Activated naive CD4-positive, alpha-beta T cell treated with anti-CD3 and anti-CD28 coated beads, Interleukin-2, amount 10 ng/mL, durations not matched to agents 7 days and 5 days (primary cell): ENCODE measurements around the gene DUOXA2.

Experiments used
- CTCF ChIA-PET: fragments of 350-600 bp; sonication (Branson Sonifier 250); formaldehyde crosslinking; loops from one replicate; lab custom pipeline; 2021; ENCODE audit warnings: antibody characterized with exemption; lab: Charles Lee
- DNase-seq: peaks from one replicate; pipeline ENCODE4 v3.0.0-alpha.2; 2020
- H3K27ac Mint-ChIP-seq: one replicate; pipeline ENCODE4 v1.8.0; 2021; ENCODE audit warnings: mild to moderate bottlenecking, moderate library complexity, mixed read lengths
- H3K27me3 Mint-ChIP-seq: one replicate; pipeline ENCODE4 v1.8.0; 2021; ENCODE audit warnings: mild to moderate bottlenecking, mixed read lengths
- H3K36me3 Mint-ChIP-seq: one replicate; pipeline ENCODE4 v1.8.0; 2021; ENCODE audit warnings: mixed read lengths
- H3K4me1 Mint-ChIP-seq: one replicate; pipeline ENCODE4 v1.8.0; 2021; ENCODE audit warnings: mixed read lengths
- H3K4me3 Mint-ChIP-seq: one replicate; pipeline ENCODE4 v1.8.0; 2021; ENCODE audit warnings: mild to moderate bottlenecking, moderate library complexity, mixed read lengths
- H3K9me3 Mint-ChIP-seq: one replicate; pipeline ENCODE4 v1.8.0; 2021; ENCODE audit warnings: mixed read lengths

Gene DUOXA2

DNA sequence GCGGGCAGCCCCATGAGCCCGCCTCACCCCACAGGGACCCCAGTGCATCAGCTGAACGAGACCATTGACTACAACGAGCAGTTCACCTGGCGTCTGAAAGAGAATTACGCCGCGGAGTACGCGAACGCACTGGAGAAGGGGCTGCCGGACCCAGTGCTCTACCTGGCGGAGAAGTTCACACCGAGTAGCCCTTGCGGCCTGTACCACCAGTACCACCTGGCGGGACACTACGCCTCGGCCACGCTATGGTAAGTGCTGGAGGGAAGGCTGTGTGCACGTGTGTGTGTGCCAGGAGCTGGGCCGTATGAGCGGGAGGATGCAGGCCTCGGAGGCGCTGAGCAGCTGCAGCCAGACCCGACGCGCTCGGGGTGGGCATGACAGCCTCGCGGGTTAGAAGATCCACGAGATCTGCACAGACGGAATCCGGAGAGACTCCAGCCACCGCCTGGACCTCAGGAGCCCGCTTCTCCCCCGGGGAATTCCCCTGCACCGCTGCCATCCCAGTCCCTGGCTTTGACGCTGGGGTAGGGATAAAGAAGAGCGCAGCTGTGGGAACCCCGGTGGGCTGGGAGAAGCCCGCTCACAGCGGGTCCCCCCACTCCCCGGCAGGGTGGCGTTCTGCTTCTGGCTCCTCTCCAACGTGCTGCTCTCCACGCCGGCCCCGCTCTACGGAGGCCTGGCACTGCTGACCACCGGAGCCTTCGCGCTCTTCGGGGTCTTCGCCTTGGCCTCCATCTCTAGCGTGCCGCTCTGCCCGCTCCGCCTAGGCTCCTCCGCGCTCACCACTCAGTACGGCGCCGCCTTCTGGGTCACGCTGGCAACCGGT is 2.6 kb downstream of the DUOXA2 start:
- CTCF ChIA-PET: interaction anchor here (0.5 to 1.0 kb wide), 2 partner anchors 9 to 406 kb away, joined by 3 read pairs; partner anchors contain the start of gene PATL2
- peaks cover 33% of the 10 kb centered on the region for H3K4me1 Mint-ChIP-seq

DNA sequence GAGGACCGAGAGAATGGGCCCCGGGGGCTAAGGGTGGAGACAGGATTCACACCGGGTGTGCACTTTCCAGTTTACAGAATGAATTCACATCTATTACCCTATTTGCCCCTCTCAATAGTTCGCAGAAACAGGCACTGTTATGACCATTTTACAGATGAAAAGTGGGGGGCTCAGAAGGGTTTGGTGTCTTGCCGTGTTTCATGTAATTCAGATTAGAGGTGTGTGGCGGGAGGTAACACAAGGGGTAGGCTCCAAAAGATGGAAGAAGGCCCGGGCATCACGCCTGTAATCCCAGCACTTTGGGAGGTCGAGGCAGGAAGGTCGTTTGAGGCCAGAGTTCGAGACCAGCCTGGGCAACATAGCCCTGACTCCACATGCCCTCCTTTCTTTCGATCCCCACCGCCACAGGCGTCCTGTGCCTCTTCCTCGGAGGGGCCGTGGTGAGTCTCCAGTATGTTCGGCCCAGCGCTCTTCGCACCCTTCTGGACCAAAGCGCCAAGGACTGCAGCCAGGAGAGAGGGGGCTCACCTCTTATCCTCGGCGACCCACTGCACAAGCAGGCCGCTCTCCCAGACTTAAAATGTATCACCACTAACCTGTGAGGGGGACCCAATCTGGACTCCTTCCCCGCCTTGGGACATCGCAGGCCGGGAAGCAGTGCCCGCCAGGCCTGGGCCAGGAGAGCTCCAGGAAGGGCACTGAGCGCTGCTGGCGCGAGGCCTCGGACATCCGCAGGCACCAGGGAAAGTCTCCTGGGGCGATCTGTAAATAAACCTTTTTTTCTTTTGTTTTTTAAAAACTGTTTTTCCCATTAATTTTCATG is 3.4 kb downstream of the DUOXA2 start:
- DNase-seq: no peak
- Mint-ChIP-seq H3K27ac (no peak overlapping the region), H3K4me1 (peaks cover 25% of the 10 kb centered on the region), H3K27me3 (peaks cover 94% of the 10 kb centered on the region), H3K9me3 (no peaks in the 10 kb centered on the region), H3K36me3 (no peaks in the 10 kb centered on the region), H3K4me3 (peak overlapping the region; percentile 43)
- CTCF ChIA-PET: interaction anchor here (0.8 to 1.9 kb wide), 31 partner anchors 8 to 539 kb away, joined by 3 to 23 read pairs (median 6); partner anchors contain the start of genes DUOX1, DUOXA1 and SORD

More for the DNA sequence above, 2.6 kb downstream of the DUOXA2 start:
- Mint-ChIP-seq H3K36me3 (no peaks in the 10 kb centered on the region), H3K27me3 (peaks cover 96% of the 10 kb centered on the region), H3K9me3 (no peaks in the 10 kb centered on the region), H3K4me3 (no peak overlapping the region), H3K27ac (no peak overlapping the region)
- DNase-seq: no peak

DNA sequence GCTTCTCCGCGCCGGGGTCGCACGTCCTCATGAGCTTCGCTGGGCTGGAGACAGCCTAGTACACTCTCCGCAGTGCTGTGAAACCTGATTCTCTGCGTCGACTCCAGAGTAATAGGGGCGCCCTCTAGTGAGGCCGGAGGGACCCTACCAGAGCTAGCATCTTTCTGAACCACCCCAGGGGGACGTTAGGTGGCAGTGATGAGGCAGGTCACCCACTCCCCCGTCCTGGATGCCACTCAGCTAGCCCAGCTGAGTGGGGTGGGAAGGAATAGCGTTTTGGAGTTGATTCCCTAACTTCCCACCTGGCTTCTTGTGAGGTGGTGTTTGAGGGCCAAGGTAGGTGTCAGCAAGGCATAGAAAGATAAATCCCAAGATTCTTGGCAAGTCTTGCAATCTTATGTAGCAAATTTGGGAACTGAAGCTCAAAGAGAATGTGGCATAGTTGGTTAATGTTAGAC is 4.0 kb downstream of the DUOXA2 start:
- Mint-ChIP-seq H3K4me1 (peaks cover 24% of the 10 kb centered on the region), H3K4me3 (peak overlapping the region; percentile 43), H3K27me3 (peaks cover 94% of the 10 kb centered on the region), H3K36me3 (no peaks in the 10 kb centered on the region), H3K27ac (no peak overlapping the region), H3K9me3 (no peaks in the 10 kb centered on the region)
- CTCF ChIA-PET: interaction anchor here (0.6 to 1.9 kb wide), 38 partner anchors 9 to 539 kb away, joined by 3 to 23 read pairs (median 4); partner anchors contain the start of genes DUOX1, DUOXA1 and SORD
- peak; percentile 90 for DNase-seq

DNA sequence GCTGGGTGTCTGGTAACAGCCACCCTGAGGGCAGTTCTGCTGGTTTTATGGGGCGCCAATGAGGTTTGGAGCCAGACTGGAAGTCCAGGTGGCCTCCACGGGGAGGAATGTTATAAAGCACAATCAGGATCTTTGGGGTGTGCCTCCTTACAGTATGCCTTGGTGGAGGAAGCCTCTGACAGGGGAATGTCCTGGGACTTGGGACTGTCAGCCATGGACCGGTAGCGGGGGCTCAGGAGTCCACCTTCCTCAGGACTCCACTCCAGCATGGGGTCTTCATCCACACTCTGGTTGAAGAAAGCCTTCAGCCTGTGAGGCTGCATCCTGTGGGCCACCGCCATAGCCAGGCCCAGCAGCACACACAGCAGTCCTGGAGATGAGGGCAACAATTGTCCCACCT is 4.9 kb downstream of the DUOXA2 start:
- Mint-ChIP-seq H3K36me3 (no peaks in the 10 kb centered on the region), H3K4me1 (peaks cover 20% of the 10 kb centered on the region), H3K4me3 (no peak overlapping the region), H3K27me3 (peaks cover 91% of the 10 kb centered on the region), H3K9me3 (no peaks in the 10 kb centered on the region), H3K27ac (no peak overlapping the region)
- no peak for DNase-seq
- CTCF ChIA-PET: interaction anchor here (0.7 to 1.9 kb wide), 19 partner anchors 8 to 540 kb away, joined by 3 to 23 read pairs (median 6); no protein-coding TSS in a partner anchor

DNA sequence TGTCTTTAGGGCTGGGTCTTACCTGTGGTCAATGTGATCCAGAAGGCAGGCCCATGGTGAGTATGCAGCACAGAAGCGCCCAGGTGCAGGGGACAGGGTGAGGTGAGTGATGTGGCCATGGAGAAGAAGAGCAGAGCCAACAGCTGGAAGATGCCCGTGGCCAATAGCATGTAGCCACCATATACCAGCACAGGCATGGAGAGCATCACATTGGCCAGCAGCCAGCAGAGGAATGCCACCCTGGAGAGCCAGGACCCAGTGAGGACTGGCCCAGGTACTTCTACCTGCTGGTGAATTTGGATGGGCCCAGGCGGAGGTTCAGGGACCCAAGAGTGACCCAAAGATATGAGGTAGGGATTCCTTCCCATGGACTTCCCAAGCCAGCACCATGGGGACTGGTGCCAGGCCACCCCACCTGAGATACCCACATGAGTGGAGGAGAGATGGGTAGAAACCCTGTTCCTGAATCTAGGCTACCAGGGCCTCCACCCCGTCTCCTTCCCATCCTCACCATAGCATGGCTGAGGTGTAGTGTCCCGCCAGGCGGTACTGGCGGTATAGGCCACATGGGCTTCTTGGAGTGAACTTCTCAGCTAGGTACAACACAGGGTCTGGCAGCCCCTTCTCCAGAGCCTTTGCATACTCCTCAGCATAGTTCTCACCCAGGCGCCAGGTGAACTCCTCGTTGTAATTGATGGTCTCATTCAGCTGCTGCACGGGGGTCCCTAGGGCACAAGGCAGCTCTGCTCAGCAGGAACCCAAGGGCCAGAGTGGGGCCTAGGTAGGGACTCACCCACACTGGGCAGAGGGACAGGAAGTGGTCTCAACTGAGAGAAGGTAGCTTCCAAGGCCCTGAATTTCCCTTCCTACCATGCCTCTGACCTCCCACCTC is 6.2 kb downstream of the DUOXA2 start:
- CTCF ChIA-PET: interaction anchor here (1.4 to 1.9 kb wide), 3 partner anchors 15 to 280 kb away, joined by 4 to 6 read pairs (median 5); no protein-coding TSS in a partner anchor
- Mint-ChIP-seq H3K27ac (no peak overlapping the region), H3K9me3 (no peaks in the 10 kb centered on the region)

DNA sequence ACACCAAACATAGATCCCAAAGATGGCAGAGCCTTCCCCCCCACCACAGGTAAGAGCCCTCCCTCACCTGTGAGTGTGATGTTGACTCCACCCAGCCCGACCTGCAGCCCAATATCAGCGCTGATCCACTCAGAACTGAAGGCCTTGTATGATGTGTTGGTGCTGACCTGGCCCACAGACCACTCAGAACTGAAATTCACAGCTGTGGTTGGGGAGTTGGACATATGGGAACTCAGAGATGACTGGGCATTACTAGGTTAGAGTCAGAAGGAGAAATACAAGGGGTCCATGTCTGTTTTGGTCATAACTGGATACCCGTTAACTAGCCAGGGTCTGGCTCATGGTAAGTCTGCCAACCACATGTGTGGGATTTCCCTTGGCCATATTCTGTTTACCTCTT is 6.9 kb downstream of the DUOXA2 start:
- peaks cover 15% of the 10 kb centered on the region for H3K4me1 Mint-ChIP-seq
- no peaks in the 10 kb centered on the region for H3K36me3 Mint-ChIP-seq
- H3K27me3 Mint-ChIP-seq: peaks cover 88% of the 10 kb centered on the region
- no peak overlapping the region for H3K4me3 Mint-ChIP-seq
- CTCF ChIA-PET: interaction anchor here (1.4 to 1.9 kb wide), 3 partner anchors 14 to 279 kb away, joined by 4 to 6 read pairs (median 5); no protein-coding TSS in a partner anchor
- DNase-seq: no peak
- no peak overlapping the region for H3K27ac Mint-ChIP-seq
- H3K9me3 Mint-ChIP-seq: no peaks in the 10 kb centered on the region

More for the DNA sequence above, 6.2 kb downstream of the DUOXA2 start:
- H3K4me1 Mint-ChIP-seq: peaks cover 15% of the 10 kb centered on the region
- no peak overlapping the region for H3K4me3 Mint-ChIP-seq
- H3K36me3 Mint-ChIP-seq: no peaks in the 10 kb centered on the region
- no peak for DNase-seq
- peaks cover 88% of the 10 kb centered on the region for H3K27me3 Mint-ChIP-seq

DNA sequence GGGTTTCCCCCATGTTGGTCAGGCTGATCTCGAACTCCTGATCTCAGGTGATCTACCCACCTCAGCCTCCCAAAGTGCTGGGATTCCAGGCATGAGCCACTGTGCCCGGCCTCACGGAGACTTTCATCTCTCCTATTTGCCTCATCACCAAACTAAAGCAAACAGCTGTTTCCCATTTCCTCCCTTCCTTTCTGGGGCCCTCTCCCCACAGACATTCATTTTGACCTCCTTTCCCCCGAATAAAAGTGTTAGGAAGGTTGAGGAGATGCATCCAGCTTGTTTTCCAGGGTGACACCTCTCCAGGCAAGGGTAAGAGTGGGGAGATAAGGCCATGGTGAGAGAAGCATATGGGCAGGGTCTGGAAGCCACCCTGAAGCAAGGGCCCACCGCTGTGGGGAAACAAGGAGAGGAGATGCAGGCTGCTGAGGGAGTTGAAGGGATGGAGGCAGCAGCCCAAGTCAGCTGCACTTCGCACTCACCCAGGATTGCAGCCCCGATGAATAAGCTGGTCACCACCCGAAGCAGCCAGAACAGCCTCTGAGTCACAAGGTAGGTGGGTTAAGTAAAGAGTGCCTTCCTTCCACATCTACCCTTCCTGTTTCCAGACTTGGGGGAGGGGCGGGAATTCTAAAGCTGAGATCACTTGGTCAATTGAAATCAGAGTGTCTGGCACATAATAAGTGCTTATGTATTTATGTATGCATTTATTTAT is 7.7 kb downstream of the DUOXA2 start:
- Mint-ChIP-seq H3K27me3 (peaks cover 84% of the 10 kb centered on the region), H3K4me1 (peaks cover 11% of the 10 kb centered on the region), H3K27ac (no peak overlapping the region), H3K9me3 (no peaks in the 10 kb centered on the region), H3K36me3 (no peaks in the 10 kb centered on the region), H3K4me3 (no peak overlapping the region)
- CTCF ChIA-PET: interaction anchor here (1.5 to 1.9 kb wide), 2 partner anchors 13 to 83 kb away, joined by 5 to 6 read pairs; no protein-coding TSS in a partner anchor
- no peak for DNase-seq

DNA sequence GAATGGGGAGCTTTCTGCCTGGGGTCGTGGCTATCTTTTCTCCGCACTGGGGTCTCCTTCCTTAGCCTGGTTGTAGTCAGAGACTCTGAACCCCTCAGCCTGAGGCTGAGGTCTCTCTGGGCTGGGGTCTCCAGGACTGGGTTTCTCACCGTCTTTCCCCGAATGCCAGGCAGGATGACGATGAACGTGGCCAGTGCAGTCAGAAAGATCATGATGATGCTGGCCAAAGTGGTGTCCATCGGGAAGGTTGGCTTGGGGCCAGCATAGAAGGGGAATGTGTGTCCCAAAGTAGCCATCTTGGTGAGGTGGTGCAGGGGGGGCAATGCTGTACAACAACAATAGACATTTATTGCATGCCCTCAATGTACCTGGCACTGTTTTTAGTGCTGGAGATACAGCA is 8.6 kb downstream of the DUOXA2 start:
- CTCF ChIA-PET: interaction anchor here (1.1 to 1.6 kb wide), 3 partner anchors 9 to 55 kb away, joined by 3 to 5 read pairs (median 4); partner anchors contain the start of genes DUOX2 and DUOXA2
- Mint-ChIP-seq H3K27me3 (peaks cover 78% of the 10 kb centered on the region), H3K36me3 (no peaks in the 10 kb centered on the region), H3K4me3 (no peak overlapping the region), H3K27ac (no peak overlapping the region), H3K4me1 (peaks cover 4% of the 10 kb centered on the region), H3K9me3 (no peaks in the 10 kb centered on the region)
- no peak for DNase-seq

DNA sequence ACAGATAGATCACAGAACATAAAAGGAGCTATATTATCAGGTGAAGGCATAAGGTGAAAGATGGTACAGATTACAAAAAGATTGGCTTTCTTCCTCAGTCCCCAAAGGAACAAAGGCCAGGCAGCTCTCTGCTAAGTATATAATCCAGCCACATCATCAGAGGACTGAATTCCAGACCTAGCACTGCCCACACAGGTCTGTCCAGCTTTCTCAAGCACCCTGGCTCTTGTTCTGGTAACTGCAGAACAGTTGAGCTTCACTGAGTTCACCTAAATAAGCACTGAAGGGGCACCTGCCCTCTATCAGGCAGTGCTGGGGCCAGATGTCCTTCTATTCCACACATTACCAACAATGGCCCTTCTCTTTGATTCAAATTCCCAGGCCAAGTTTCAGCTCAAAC is 9.3 kb downstream of the DUOXA2 start:
- CTCF ChIA-PET: interaction anchor here (1.1 to 1.6 kb wide), 4 partner anchors 10 to 87 kb away, joined by 3 to 5 read pairs (median 4); partner anchors contain the start of genes DUOX2 and DUOXA2
- no peaks in the 10 kb centered on the region for H3K36me3 Mint-ChIP-seq

DNA sequence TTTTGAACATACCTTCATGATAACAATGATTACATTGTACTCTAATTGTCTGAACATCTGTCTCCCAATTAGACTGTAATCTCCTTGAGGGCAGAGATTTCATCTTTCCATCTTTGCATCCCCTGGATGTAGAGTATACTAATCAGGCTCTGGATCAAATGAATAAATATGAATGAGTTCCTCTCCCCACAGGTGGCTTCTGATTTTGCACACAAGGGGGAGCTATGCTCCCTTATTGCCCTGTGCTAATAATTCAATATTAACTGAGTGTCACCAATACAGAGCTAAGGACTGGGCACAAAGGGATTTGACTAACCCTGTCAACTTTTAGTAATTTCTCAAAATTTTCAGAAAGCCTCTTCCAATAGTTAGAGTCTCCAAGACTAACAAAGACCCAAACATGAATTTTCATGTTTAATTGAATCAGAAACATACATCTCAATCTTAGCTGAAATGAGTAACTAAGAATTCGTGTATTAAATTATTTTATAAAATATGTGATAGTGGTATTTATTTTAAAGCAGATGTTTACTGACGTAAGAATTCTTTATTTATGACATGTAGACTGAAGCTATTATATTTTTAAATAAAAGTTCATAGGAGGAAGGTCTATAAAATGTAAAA is 12.5 kb downstream of the DUOXA2 start:
- Mint-ChIP-seq H3K4me3 (no peak overlapping the region), H3K27me3 (peaks cover 82% of the 10 kb centered on the region), H3K36me3 (no peaks in the 10 kb centered on the region), H3K27ac (no peak overlapping the region), H3K4me1 (peaks cover 4% of the 10 kb centered on the region), H3K9me3 (no peaks in the 10 kb centered on the region)
- CTCF ChIA-PET: interaction anchor here (0.6 to 3.2 kb wide), 11 partner anchors 9 to 273 kb away, joined by 3 to 23 read pairs (median 3); no protein-coding TSS in a partner anchor
- DNase-seq: peak; percentile 57

More for the DNA sequence above, 9.3 kb downstream of the DUOXA2 start:
- Mint-ChIP-seq H3K4me3 (no peak overlapping the region), H3K4me1 (peaks cover 1% of the 10 kb centered on the region), H3K27me3 (peaks cover 78% of the 10 kb centered on the region), H3K27ac (no peak overlapping the region), H3K9me3 (no peaks in the 10 kb centered on the region)
- DNase-seq: no peak

DNA sequence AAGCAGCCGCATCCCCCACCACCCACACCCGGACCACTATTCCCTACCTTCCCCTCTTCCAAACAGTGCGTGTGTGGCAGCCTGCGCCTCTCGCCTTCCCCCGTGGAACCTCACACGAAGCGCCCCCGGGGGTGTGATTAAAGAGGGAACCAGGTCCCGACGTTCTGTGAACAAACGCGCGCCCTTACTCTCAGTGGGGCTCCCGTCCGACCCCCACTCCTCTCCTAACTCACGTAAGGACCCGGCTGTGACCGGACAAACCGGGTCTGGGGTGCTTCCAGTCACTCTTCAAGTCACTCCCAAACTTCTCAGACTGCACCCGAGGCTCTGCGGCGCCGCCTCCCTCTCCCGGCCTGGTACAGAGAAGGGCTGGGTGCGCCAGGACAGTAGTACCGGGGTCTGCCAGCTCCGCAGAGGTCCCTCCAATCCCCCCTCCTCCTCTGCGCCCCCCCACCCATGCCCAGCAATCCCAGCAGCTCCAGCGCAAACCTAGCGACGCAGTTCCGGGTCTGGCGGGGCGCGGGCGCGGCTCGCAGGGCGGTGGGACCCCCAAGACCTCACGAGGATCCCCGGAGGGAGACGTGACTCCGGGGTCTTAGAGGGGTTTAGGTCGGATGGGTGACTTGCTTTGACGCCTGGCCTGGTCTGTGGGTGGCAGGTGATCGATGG is 15.0 kb downstream of the DUOXA2 start:
- Mint-ChIP-seq H3K36me3 (no peaks in the 10 kb centered on the region), H3K9me3 (no peaks in the 10 kb centered on the region), H3K4me3 (no peak overlapping the region), H3K27ac (no peak overlapping the region), H3K27me3 (peaks cover 87% of the 10 kb centered on the region), H3K4me1 (peaks cover 4% of the 10 kb centered on the region)
- no peak for DNase-seq
- CTCF ChIA-PET: interaction anchor here (0.6 kb wide), 1 partner anchor 139 kb away, joined by 4 read pairs; no protein-coding TSS in a partner anchor
